ENCODE results near the gene STYX. TPM values are rescaled to one million over a fixed set of nuclear protein-coding genes. Genes with fewer than 3 reads are reported as not detected.

The STYX gene
- total and polyA plus RNA-seq, 2 of the 8 experiments (the other 6 are each of a cell fraction or from before 2014, with no cell fraction given) = 8.3 to 29.0 TPM

DNA sequence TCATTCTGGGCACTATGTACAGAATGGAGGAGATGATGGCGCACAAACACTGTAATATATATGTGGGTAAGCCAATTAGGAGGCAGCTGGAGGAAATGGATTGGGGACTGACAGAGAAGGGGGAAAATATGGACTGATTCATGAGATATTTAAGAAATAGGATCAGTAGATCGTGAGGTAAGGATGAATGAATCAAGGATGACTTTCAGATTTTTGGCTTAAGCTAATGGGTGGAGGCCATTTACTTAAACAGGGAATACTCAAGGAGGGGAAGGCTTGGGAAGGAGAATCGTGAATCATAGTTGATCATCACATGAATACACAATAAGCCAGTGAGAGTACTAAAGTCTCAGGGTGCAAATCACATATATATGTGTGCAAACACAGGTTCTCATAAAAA is 72.6 kb downstream of the STYX start:
- Histone ChIP-seq H4K91ac (replicated peaks; ENCODE audit: insufficient read length, low read length) (no peak overlapping the region), H4K20me1 (replicated peaks in 1 of 2; ENCODE audit: control insufficient read depth in 1 of 2, insufficient read depth in 2 of 2, low read length in 2 of 2) (no peaks in the 10 kb centered on the region), H2BK5ac (ENCODE audit: low read depth, low read length) (no peak overlapping the region), H3K23ac (ENCODE audit: insufficient read length) (no peak overlapping the region), H3K4me2 (ENCODE audit: insufficient read depth in 1 of 2, low read depth in 2 of 2, low read length in 2 of 2) (no peak overlapping the region), H3K27me3 (replicated peaks in 1 of 4; ENCODE audit: control insufficient read depth in 3 of 4, extremely low read depth in 1 of 4, insufficient read depth in 3 of 4, low read length in 3 of 4) (no peaks in the 10 kb centered on the region), H3K18ac (ENCODE audit: extremely low read depth, low read length) (no peak overlapping the region), H2AK5ac (ENCODE audit: low read depth, low read length) (no peak overlapping the region), H3K79me2 (ENCODE audit: control insufficient read depth in 1 of 2, insufficient read depth in 2 of 2, low read length in 2 of 2) (no peaks in the 10 kb centered on the region), H3K27ac (ENCODE audit: low read depth, low read length) (no peak overlapping the region), H3K79me1 (ENCODE audit: low read depth, low read length) (no peaks in the 10 kb centered on the region), H2BK120ac (replicated peaks; ENCODE audit: low read depth, low read length) (no peak overlapping the region), H2BK12ac (ENCODE audit: low read depth, low read length) (no peak overlapping the region), H2AFZ (ENCODE audit: low read length) (no peak overlapping the region), H3K4ac (replicated peaks; ENCODE audit: insufficient read length, low read depth, low read length) (no peak overlapping the region), H3K4me1 (replicated peaks in 1 of 4; ENCODE audit: control insufficient read depth in 3 of 4, insufficient read depth in 4 of 4, low read length in 3 of 4) (no peaks in the 10 kb centered on the region), H3K36me3 (ENCODE audit: control insufficient read depth in 2 of 4, insufficient read depth in 4 of 4, low read length in 3 of 4) (no peaks in the 10 kb centered on the region), H3K9ac (replicated peaks in 1 of 4; ENCODE audit: extremely low read depth in 1 of 4, low read depth in 3 of 4, low read length in 3 of 4) (no peak overlapping the region), H3K9me3 (ENCODE audit: insufficient read depth in 2 of 2, low read depth in 1 of 2, low read length in 1 of 2) (no peaks in the 10 kb centered on the region), H4K8ac (ENCODE audit: extremely low read depth, insufficient read depth, low read length) (no peak overlapping the region), H2BK15ac (ENCODE audit: low read length) (no peak overlapping the region), H3K4me3 (ENCODE audit: extremely low read depth in 1 of 4, insufficient read depth in 2 of 4, low read depth in 3 of 4, low read length in 4 of 4) (no peak overlapping the region), H4K5ac (ENCODE audit: insufficient read length, low read depth, low read length) (no peak overlapping the region), H3K23me2 (ENCODE audit: low read depth, low read length) (0 out of 2 replicates have a peak, but pooled peaks cover 2% of the 10 kb centered on the region), H3K14ac (ENCODE audit: insufficient read length) (no peak overlapping the region), H3K56ac (replicated peaks; ENCODE audit: insufficient read length, low read depth, low read length) (no peak overlapping the region), H2BK20ac (ENCODE audit: low read length) (no peak overlapping the region)
- ChIA-PET CTCF (ENCODE audit: partially characterized antibody) (interaction anchor here (1.3 kb wide), 2 partner anchors 11 to 22 kb away, joined by 3 to 4 read pairs; no protein-coding TSS in a partner anchor), POLR2A (ENCODE audit: partially characterized antibody) (no interaction called here)
- WGBS, 2 experiments (ENCODE audit: extremely low coverage in 1 of 2, insufficient coverage in 1 of 2, insufficient read length in 1 of 2, insufficient replicate concordance in 2 of 2, low coverage in 1 of 2, low lambda C conversion rate in 2 of 2, missing lambda C conversion rate in 1 of 2) = 84% methylated on average over 3 of the region's 3 CpGs; no CpG with 5 or more reads in 1 of the 2 experiments
- no peak for DNase-seq (ENCODE audit: low read depth in 1 of 2, low spot score in 2 of 2)
- no peak for FAIRE-seq
- TF ChIP-seq CBX5 (IDR thresholded peaks at IDR 0.05; ENCODE audit: low read depth, low read length) (no peak), SRF (IDR thresholded peaks at IDR 0.05; ENCODE audit: low read depth, low read length) (no peak), JUN (IDR thresholded peaks at IDR 0.05; ENCODE audit: low read depth, low read length) (no peak), EGR1 (IDR thresholded peaks at IDR 0.05; ENCODE audit: borderline replicate concordance, low read depth, low read length) (no peak), TEAD4 (IDR thresholded peaks at IDR 0.05; ENCODE audit: low read depth, low read length) (no peak), YY1 (IDR thresholded peaks at IDR 0.05; ENCODE audit: low read depth, low read length) (no peak), CHD1 (IDR thresholded peaks at IDR 0.05; ENCODE audit: low read depth, low read length) (no peak), RXRA (IDR thresholded peaks at IDR 0.05; ENCODE audit: insufficient read depth, low read depth, low read length) (no peak), MAFK (IDR thresholded peaks at IDR 0.05; ENCODE audit: low read depth, low read length) (no peak), HDAC6 (IDR thresholded peaks at IDR 0.05; ENCODE audit: low read depth, low read length) (no peak), CBX8 (IDR thresholded peaks at IDR 0.05; ENCODE audit: borderline replicate concordance, low read depth, low read length) (no peak), PHF8 (conservative IDR thresholded peaks at IDR 0.05; ENCODE audit: low read depth, low read length) (no peak), BCL11A (IDR thresholded peaks at IDR 0.05; ENCODE audit: low read depth in 2 of 2, low read length in 2 of 2) (no peak), NANOG (IDR thresholded peaks at IDR 0.05; ENCODE audit: insufficient read depth, low read depth, low read length, poor library complexity, severe bottlenecking) (no peak), SAP30 (IDR thresholded peaks at IDR 0.05; ENCODE audit: insufficient read depth, insufficient replicate concordance, low read length) (no peak), ASH2L (IDR thresholded peaks at IDR 0.05; ENCODE audit: low read length) (no peak)

Measured in H1 (cell line).